ENCODE data around the gene ORC1. TPM values are rescaled to one million over a fixed set of nuclear protein-coding genes. Genes with fewer than 3 reads are reported as not detected.
A peak's percentile ranks its signal among the peaks of the same experiment; 100 is the strongest.

ORC1 gene
- total and polyA plus RNA-seq, 4 donors = 0.28 to 0.96 (median 0.48) TPM

GRCh38 chr1:52426371-52426770, 22.1 kb upstream of the ORC1 start:
- Histone ChIP-seq H3K27ac (ENCODE audit: low read depth in 1 of 2, low read length in 2 of 2) (peak overlapping the region in 1 of 2 donors; percentile 57), H3K27me3 (ENCODE audit: control insufficient read depth in 1 of 2, insufficient read depth in 2 of 2, low read length in 1 of 2) (no peaks in the 10 kb centered on the region), H3K4me3 (ENCODE audit: low read length in 2 of 2) (no peak overlapping the region), H3K36me3 (ENCODE audit: control insufficient read depth in 1 of 2, insufficient read depth in 2 of 2, low read length in 1 of 2) (peaks cover 3 to 5% of the 10 kb centered on the region in 2 donors), H3K4me1 (ENCODE audit: control insufficient read depth in 1 of 2, insufficient read depth in 2 of 2, low read length in 2 of 2) (no peaks in the 10 kb centered on the region), H3K9me3 (ENCODE audit: control insufficient read depth, low read length) (no peaks in the 10 kb centered on the region)
- WGBS, 2 donors = 31 to 32% methylated on average over 3 of the region's 3 CpGs
- DNase-seq (no peak), ATAC-seq (ENCODE audit: low FRiP score) (no peak)
- intact Hi-C loops (cut with DNase I) = no loop called here

GRCh38 chr1:52424813-52425212, 20.6 kb upstream of the ORC1 start:
- H3K27ac ChIP-seq (ENCODE audit: low read depth in 1 of 2, low read length in 2 of 2) = no peak overlapping the region
- H3K9me3 ChIP-seq (ENCODE audit: control insufficient read depth, low read length) = no peaks in the 10 kb centered on the region
- H3K36me3 ChIP-seq (ENCODE audit: control insufficient read depth in 1 of 2, insufficient read depth in 2 of 2, low read length in 1 of 2) = peaks cover 1 to 3% of the 10 kb centered on the region in 2 donors
- intact Hi-C loops (cut with DNase I) = no loop called here
- ATAC-seq (ENCODE audit: low FRiP score) = no peak
- no peaks in the 10 kb centered on the region for H3K4me1 ChIP-seq (ENCODE audit: control insufficient read depth in 1 of 2, insufficient read depth in 2 of 2, low read length in 2 of 2)
- no peak for DNase-seq
- WGBS, 2 donors = 88 to 91% methylated on average over 1 of the region's 1 CpG
- H3K27me3 ChIP-seq (ENCODE audit: control insufficient read depth in 1 of 2, insufficient read depth in 2 of 2, low read length in 1 of 2) = no peaks in the 10 kb centered on the region
- H3K4me3 ChIP-seq (ENCODE audit: low read length in 2 of 2) = no peak overlapping the region

GRCh38 chr1:52424231-52424636, 20.0 kb upstream of the ORC1 start:
- no peaks in the 10 kb centered on the region for H3K27me3 ChIP-seq (ENCODE audit: control insufficient read depth in 1 of 2, insufficient read depth in 2 of 2, low read length in 1 of 2)
- H3K36me3 ChIP-seq (ENCODE audit: control insufficient read depth in 1 of 2, insufficient read depth in 2 of 2, low read length in 1 of 2) = peaks cover 1 to 3% of the 10 kb centered on the region in 2 donors
- H3K4me1 ChIP-seq (ENCODE audit: control insufficient read depth in 1 of 2, insufficient read depth in 2 of 2, low read length in 2 of 2) = no peaks in the 10 kb centered on the region
- no peak overlapping the region for H3K4me3 ChIP-seq (ENCODE audit: low read length in 2 of 2)
- DNase-seq = no peak
- no peaks in the 10 kb centered on the region for H3K9me3 ChIP-seq (ENCODE audit: control insufficient read depth, low read length)
- ATAC-seq (ENCODE audit: low FRiP score) = no peak
- H3K27ac ChIP-seq (ENCODE audit: low read depth in 1 of 2, low read length in 2 of 2) = no peak overlapping the region
- intact Hi-C loops (cut with DNase I) = no loop called here

GRCh38 chr1:52423771-52424170, 19.5 kb upstream of the ORC1 start:
- Histone ChIP-seq H3K27me3 (ENCODE audit: control insufficient read depth in 1 of 2, insufficient read depth in 2 of 2, low read length in 1 of 2) (no peaks in the 10 kb centered on the region), H3K36me3 (ENCODE audit: control insufficient read depth in 1 of 2, insufficient read depth in 2 of 2, low read length in 1 of 2) (peaks cover 1 to 3% of the 10 kb centered on the region in 2 donors), H3K4me3 (ENCODE audit: low read length in 2 of 2) (no peak overlapping the region), H3K27ac (ENCODE audit: low read depth in 1 of 2, low read length in 2 of 2) (no peak overlapping the region), H3K4me1 (ENCODE audit: control insufficient read depth in 1 of 2, insufficient read depth in 2 of 2, low read length in 2 of 2) (no peaks in the 10 kb centered on the region), H3K9me3 (ENCODE audit: control insufficient read depth, low read length) (no peaks in the 10 kb centered on the region)
- no peak for DNase-seq
- WGBS, 2 donors = 68 to 71% methylated on average over 9 of the region's 9 CpGs
- no peak for ATAC-seq (ENCODE audit: low FRiP score)
- intact Hi-C loops (cut with DNase I) = no loop called here

- DNase-seq (no peak), ATAC-seq (ENCODE audit: low FRiP score) (no peak)
- Histone ChIP-seq H3K27me3 (ENCODE audit: control insufficient read depth in 1 of 2, insufficient read depth in 2 of 2, low read length in 1 of 2) (no peaks in the 10 kb centered on the region), H3K36me3 (ENCODE audit: control insufficient read depth in 1 of 2, insufficient read depth in 2 of 2, low read length in 1 of 2) (peaks cover 1 to 3% of the 10 kb centered on the region in 2 donors), H3K9me3 (ENCODE audit: control insufficient read depth, low read length) (no peaks in the 10 kb centered on the region), H3K4me3 (ENCODE audit: low read length in 2 of 2) (no peak overlapping the region), H3K4me1 (ENCODE audit: control insufficient read depth in 1 of 2, insufficient read depth in 2 of 2, low read length in 2 of 2) (no peaks in the 10 kb centered on the region), H3K27ac (ENCODE audit: low read depth in 1 of 2, low read length in 2 of 2) (no peak overlapping the region)
- intact Hi-C loops (cut with DNase I) = no loop called here
- WGBS, 2 donors = 96 to 97% methylated on average over 2 of the region's 2 CpGs
Measured at GRCh38 chr1:52423055-52423454, 18.8 kb upstream of the ORC1 start.

GRCh38 chr1:52420713-52421112, 16.5 kb upstream of the ORC1 start:
- no peak for DNase-seq
- peaks cover 1 to 3% of the 10 kb centered on the region in 2 donors for H3K36me3 ChIP-seq (ENCODE audit: control insufficient read depth in 1 of 2, insufficient read depth in 2 of 2, low read length in 1 of 2)
- WGBS, 2 donors = 87 to 90% methylated on average over 1 of the region's 1 CpG

GRCh38 chr1:52416811-52417210, 12.6 kb upstream of the ORC1 start:
- Histone ChIP-seq H3K4me1 (ENCODE audit: control insufficient read depth in 1 of 2, insufficient read depth in 2 of 2, low read length in 2 of 2) (no peaks in the 10 kb centered on the region), H3K36me3 (ENCODE audit: control insufficient read depth in 1 of 2, insufficient read depth in 2 of 2, low read length in 1 of 2) (peaks cover 6 to 9% of the 10 kb centered on the region in 2 donors), H3K27me3 (ENCODE audit: control insufficient read depth in 1 of 2, insufficient read depth in 2 of 2, low read length in 1 of 2) (no peaks in the 10 kb centered on the region), H3K27ac (ENCODE audit: low read depth in 1 of 2, low read length in 2 of 2) (no peak overlapping the region), H3K9me3 (ENCODE audit: control insufficient read depth, low read length) (no peaks in the 10 kb centered on the region), H3K4me3 (ENCODE audit: low read length in 2 of 2) (no peak overlapping the region)
- 90 to 91% methylated on average over 2 of the region's 2 CpGs for WGBS, 2 donors
- ATAC-seq (ENCODE audit: low FRiP score) (no peak), DNase-seq (no peak)
- intact Hi-C loops (cut with DNase I) = no loop called here

More at GRCh38 chr1:52420713-52421112, 16.5 kb upstream of the ORC1 start:
- no peak overlapping the region for H3K27ac ChIP-seq (ENCODE audit: low read depth in 1 of 2, low read length in 2 of 2)
- no peaks in the 10 kb centered on the region for H3K4me1 ChIP-seq (ENCODE audit: control insufficient read depth in 1 of 2, insufficient read depth in 2 of 2, low read length in 2 of 2)
- intact Hi-C loops (cut with DNase I) = no loop called here
- H3K9me3 ChIP-seq (ENCODE audit: control insufficient read depth, low read length) = no peaks in the 10 kb centered on the region
- no peak for ATAC-seq (ENCODE audit: low FRiP score)
- no peaks in the 10 kb centered on the region for H3K27me3 ChIP-seq (ENCODE audit: control insufficient read depth in 1 of 2, insufficient read depth in 2 of 2, low read length in 1 of 2)
- no peak overlapping the region for H3K4me3 ChIP-seq (ENCODE audit: low read length in 2 of 2)

GRCh38 chr1:52414942-52415341, 10.7 kb upstream of the ORC1 start:
- intact Hi-C loops (cut with DNase I) = no loop called here
- H3K36me3 ChIP-seq (ENCODE audit: control insufficient read depth in 1 of 2, insufficient read depth in 2 of 2, low read length in 1 of 2) = peaks cover 10 to 11% of the 10 kb centered on the region in 2 donors

GRCh38 chr1:52413410-52413989, 9.3 kb upstream of the ORC1 start:
- Histone ChIP-seq H3K27ac (ENCODE audit: low read depth in 1 of 2, low read length in 2 of 2) (no peak overlapping the region), H3K36me3 (ENCODE audit: control insufficient read depth in 1 of 2, insufficient read depth in 2 of 2, low read length in 1 of 2) (peaks cover 10 to 14% of the 10 kb centered on the region in 2 donors), H3K27me3 (ENCODE audit: control insufficient read depth in 1 of 2, insufficient read depth in 2 of 2, low read length in 1 of 2) (no peaks in the 10 kb centered on the region), H3K9me3 (ENCODE audit: control insufficient read depth, low read length) (no peaks in the 10 kb centered on the region), H3K4me1 (ENCODE audit: control insufficient read depth in 1 of 2, insufficient read depth in 2 of 2, low read length in 2 of 2) (no peaks in the 10 kb centered on the region), H3K4me3 (ENCODE audit: low read length in 2 of 2) (no peak overlapping the region)
- 93% methylated on average over 10 of the region's 10 CpGs for WGBS, 2 donors
- ATAC-seq (ENCODE audit: low FRiP score) = no peak
- no peak for DNase-seq
- intact Hi-C loops (cut with DNase I) = no loop called here

More at GRCh38 chr1:52414942-52415341, 10.7 kb upstream of the ORC1 start:
- ATAC-seq (ENCODE audit: low FRiP score) (no peak), DNase-seq (no peak)
- Histone ChIP-seq H3K27me3 (ENCODE audit: control insufficient read depth in 1 of 2, insufficient read depth in 2 of 2, low read length in 1 of 2) (no peaks in the 10 kb centered on the region), H3K4me1 (ENCODE audit: control insufficient read depth in 1 of 2, insufficient read depth in 2 of 2, low read length in 2 of 2) (no peaks in the 10 kb centered on the region), H3K4me3 (ENCODE audit: low read length in 2 of 2) (no peak overlapping the region), H3K27ac (ENCODE audit: low read depth in 1 of 2, low read length in 2 of 2) (no peak overlapping the region), H3K9me3 (ENCODE audit: control insufficient read depth, low read length) (no peaks in the 10 kb centered on the region)
